Lung (tissue), 12 donors: ENCODE data around the gene FIGN. TPM values are rescaled to one million over a fixed set of nuclear protein-coding genes. Genes with fewer than 3 reads are reported as not detected.

Experiments used
- ATAC-seq: fragments of 200-7000 bp; cut with Tn5 transposase; one replicate; pipeline ENCODE4 v1.9.1; 2020; ENCODE audit warnings: moderate number of reproducible peaks; ENCODE audit not compliant: insufficient read depth, low FRiP score
- DNase-seq, 3 donors: peaks; one replicate each; pipeline ENCODE4 v3.0.0-alpha.2; 2013 to 2017
- H3K27ac ChIP-seq, 2 donors: one replicate each; pipeline ENCODE4 v1.5.1; 2013; ENCODE audit warnings: mild to moderate bottlenecking in 2 of 2, moderate library complexity in 2 of 2, control low read depth in 1 of 2, inconsistent platforms in 1 of 2, low read depth in 1 of 2, low read length in 1 of 2
- H3K27me3 ChIP-seq, 3 donors: one replicate each; pipeline ENCODE4 v1.5.1; 2013; ENCODE audit warnings: low read length in 2 of 3; ENCODE audit not compliant: control insufficient read depth in 3 of 3, insufficient read depth in 3 of 3
- H3K36me3 ChIP-seq, 4 donors: one replicate each; pipeline ENCODE4 v1.5.1; 2013; ENCODE audit warnings: low read length in 4 of 4, mild to moderate bottlenecking in 1 of 4, moderate library complexity in 1 of 4; ENCODE audit not compliant: control insufficient read depth in 4 of 4, insufficient read depth in 4 of 4
- H3K4me1 ChIP-seq, 5 donors: one replicate each; pipeline ENCODE4 v1.5.1; 2013; ENCODE audit warnings: low read length in 5 of 5, mild to moderate bottlenecking in 2 of 5, moderate library complexity in 1 of 5; ENCODE audit not compliant: control insufficient read depth in 5 of 5, insufficient read depth in 5 of 5
- H3K4me3 ChIP-seq: one replicate; pipeline ENCODE4 v1.5.1; 2013; ENCODE audit warnings: mild to moderate bottlenecking, control low read depth, moderate library complexity
- H3K9ac ChIP-seq, 2 donors: one replicate each; pipeline ENCODE4 v1.5.1; 2013; ENCODE audit warnings: low read length in 2 of 2, control low read depth in 1 of 2; ENCODE audit not compliant: insufficient read depth in 1 of 2
- H3K9me3 ChIP-seq, 4 donors: one replicate each; pipeline ENCODE4 v1.5.1; 2013; ENCODE audit warnings: low read length in 3 of 4, mild to moderate bottlenecking in 1 of 4, moderate library complexity in 1 of 4; ENCODE audit not compliant: control insufficient read depth in 4 of 4, insufficient read depth in 3 of 4
- WGBS, 2 donors: extraction: QIAGEN DNeasy Blood & Tissue Kit; methylation state at CpG; one replicate each; pipeline ENCODE4 v1.1.7; 2013; 5-methylcytosine and 5-hydroxymethylcytosine counted together
- polyA plus RNA-seq, 2 donors: library from polyadenylated mRNA; stranded (reverse); fragments of 200-250 nt; gene quantifications; one replicate each; pipeline ENCODE4 v1.2.1, GENCODE V29; 2013
- total RNA-seq, 2 donors: library from RNA; depleted of rRNA in 1 of 2; stranded (reverse); fragments of >200 nt in 1 of 2; gene quantifications; one replicate each; pipeline ENCODE4 v1.2.1, GENCODE V29; 2014 to 2021
- TF ChIP-seq, protein P1 (sequence below): IDR thresholded peaks from 2 replicates; pipeline ENCODE4 v1.5.1; 2012; ENCODE audit warnings: mild to moderate bottlenecking; ENCODE audit errors: control extremely low read depth, extremely low read depth
- donor health status: control.
- donor health status: control.
- donor health status: Bipolar disorder and iron deficiency.
- donor health status: healthy.
- donor health status: DM: yes; HTN: yes; CAD: no.

Gene FIGN
- total and polyA plus RNA-seq, 4 donors: 0.42 to 6.5 (median 3.0) TPM

DNA sequence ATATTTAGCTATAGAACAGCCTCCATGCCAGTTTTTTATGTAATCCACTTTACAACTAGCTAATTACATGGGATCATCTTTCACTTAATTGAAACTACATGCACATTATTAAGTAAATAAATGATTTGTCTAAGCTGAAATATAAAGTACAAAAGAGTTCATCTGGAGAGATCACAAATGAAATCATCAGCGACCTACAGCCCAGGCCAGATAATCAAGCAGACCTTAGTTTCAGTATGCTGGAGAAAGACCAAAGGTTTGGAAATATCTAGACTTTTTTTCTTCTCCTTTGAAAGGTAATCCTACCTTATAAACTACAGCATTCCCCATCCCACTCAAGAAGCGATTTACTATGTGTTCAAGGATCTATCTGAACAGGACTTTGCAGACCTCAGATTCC is 26.5 kb downstream of the FIGN start:
- TF ChIP-seq, protein P1, sequence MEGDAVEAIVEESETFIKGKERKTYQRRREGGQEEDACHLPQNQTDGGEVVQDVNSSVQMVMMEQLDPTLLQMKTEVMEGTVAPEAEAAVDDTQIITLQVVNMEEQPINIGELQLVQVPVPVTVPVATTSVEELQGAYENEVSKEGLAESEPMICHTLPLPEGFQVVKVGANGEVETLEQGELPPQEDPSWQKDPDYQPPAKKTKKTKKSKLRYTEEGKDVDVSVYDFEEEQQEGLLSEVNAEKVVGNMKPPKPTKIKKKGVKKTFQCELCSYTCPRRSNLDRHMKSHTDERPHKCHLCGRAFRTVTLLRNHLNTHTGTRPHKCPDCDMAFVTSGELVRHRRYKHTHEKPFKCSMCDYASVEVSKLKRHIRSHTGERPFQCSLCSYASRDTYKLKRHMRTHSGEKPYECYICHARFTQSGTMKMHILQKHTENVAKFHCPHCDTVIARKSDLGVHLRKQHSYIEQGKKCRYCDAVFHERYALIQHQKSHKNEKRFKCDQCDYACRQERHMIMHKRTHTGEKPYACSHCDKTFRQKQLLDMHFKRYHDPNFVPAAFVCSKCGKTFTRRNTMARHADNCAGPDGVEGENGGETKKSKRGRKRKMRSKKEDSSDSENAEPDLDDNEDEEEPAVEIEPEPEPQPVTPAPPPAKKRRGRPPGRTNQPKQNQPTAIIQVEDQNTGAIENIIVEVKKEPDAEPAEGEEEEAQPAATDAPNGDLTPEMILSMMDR: no peak
- Histone ChIP-seq H3K27me3 (no peaks in the 10 kb centered on the region), H3K4me1 (peaks cover 0 to 11% (median 2%) of the 10 kb centered on the region in 5 donors), H3K4me3 (no peak overlapping the region), H3K27ac (no peak overlapping the region), H3K9me3 (no peaks in the 10 kb centered on the region), H3K9ac (no peak overlapping the region), H3K36me3 (no peaks in the 10 kb centered on the region)
- DNase-seq (no peak), ATAC-seq (no peak)
- WGBS, 2 donors: 83 to 91% methylated on average over 2 of the region's 2 CpGs

DNA sequence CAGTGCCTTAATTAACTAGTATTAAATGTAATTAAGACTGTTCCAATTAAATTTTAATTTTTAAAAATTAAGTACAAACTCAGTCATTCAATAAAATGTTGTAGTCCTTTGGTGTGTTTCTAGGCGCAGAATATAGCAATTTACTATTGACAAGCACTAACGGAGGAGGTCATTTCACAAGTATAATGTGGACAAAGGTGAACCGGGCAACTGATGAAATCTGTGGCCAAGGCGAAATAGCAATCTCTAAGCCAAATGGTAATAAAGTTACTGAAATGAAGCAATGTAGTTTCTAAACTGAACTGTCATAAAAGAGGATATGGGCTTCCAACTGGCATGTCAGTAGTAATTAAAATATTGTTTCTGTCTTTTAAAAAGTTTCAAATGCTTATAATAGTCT is 27.5 kb downstream of the FIGN start:
- Histone ChIP-seq H3K4me1 (peaks cover 0 to 3% (median 0%) of the 10 kb centered on the region in 5 donors), H3K9ac (no peak overlapping the region), H3K4me3 (no peak overlapping the region), H3K9me3 (no peaks in the 10 kb centered on the region), H3K36me3 (no peaks in the 10 kb centered on the region), H3K27me3 (no peaks in the 10 kb centered on the region), H3K27ac (no peak overlapping the region)
- 92 to 94% methylated on average over 4 of the region's 4 CpGs for WGBS, 2 donors
- DNase-seq (no peak), ATAC-seq (no peak)
- TF ChIP-seq, protein P1: no peak

DNA sequence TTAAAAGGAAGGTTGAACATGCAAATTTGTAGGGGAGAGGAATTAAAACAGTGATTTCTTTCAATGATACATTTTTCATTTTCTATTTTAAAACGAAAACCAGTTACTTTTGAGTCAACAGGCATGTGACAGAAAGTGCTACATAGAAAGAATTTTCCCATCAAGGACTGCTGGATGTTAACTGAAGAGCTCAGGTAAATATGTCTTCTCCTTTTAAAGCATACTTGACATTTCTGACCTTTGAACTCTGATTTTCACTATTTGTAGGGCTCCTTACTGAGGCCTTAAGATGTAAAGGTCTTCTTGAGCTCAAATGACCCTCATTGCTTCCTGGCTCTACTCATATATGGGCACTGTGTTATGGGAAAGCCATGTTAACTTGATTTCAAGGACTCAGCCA is 32.4 kb downstream of the FIGN start:
- TF ChIP-seq, protein P1: no peak
- DNase-seq (peak in 2 of 3 donors; percentile 17 to 35), ATAC-seq (no peak)
- no peak overlapping the region for H3K9ac ChIP-seq
- peaks cover 0 to 11% (median 0%) of the 10 kb centered on the region in 5 donors for H3K4me1 ChIP-seq
- H3K36me3 ChIP-seq: no peaks in the 10 kb centered on the region
- no peaks in the 10 kb centered on the region for H3K27me3 ChIP-seq
- H3K27ac ChIP-seq: no peak overlapping the region
- no peak overlapping the region for H3K4me3 ChIP-seq
- 44 to 73% methylated on average over 1 of the region's 1 CpG for WGBS, 2 donors
- no peaks in the 10 kb centered on the region for H3K9me3 ChIP-seq
